Activated CD8-positive, alpha-beta memory T cell treated with anti-CD3 and anti-CD28 coated beads, Interleukin-2, amount 50 U/mL, for 4 hours (primary cell): ENCODE results near the gene FGD4.

Experiments used
- DNase-seq: peaks from one replicate; pipeline ENCODE4 v3.0.0-alpha.2; 2020

Gene FGD4

GRCh38 chr12:32574585-32574984 lies 175.2 kb downstream of the FGD4 start:
- no peak for DNase-seq

- no peak for DNase-seq
Measured at GRCh38 chr12:32577328-32577727, 178.0 kb downstream of the FGD4 start.

- no peak for DNase-seq
Measured at GRCh38 chr12:32583534-32583933, 184.2 kb downstream of the FGD4 start.

GRCh38 chr12:32585680-32586079 lies 186.3 kb downstream of the FGD4 start:
- no peak for DNase-seq

GRCh38 chr12:32586390-32586789 lies 187.0 kb downstream of the FGD4 start:
- DNase-seq: no peak

- no peak for DNase-seq
Measured at GRCh38 chr12:32587581-32588495, 188.5 kb downstream of the FGD4 start.

- DNase-seq: no peak
Measured at GRCh38 chr12:32588604-32589003, 189.2 kb downstream of the FGD4 start.

GRCh38 chr12:32589165-32589865 lies 190.0 kb downstream of the FGD4 start:
- no peak for DNase-seq

- DNase-seq: no peak
Measured at GRCh38 chr12:32595251-32595650, 195.9 kb downstream of the FGD4 start.

- no peak for DNase-seq
Measured at GRCh38 chr12:32596030-32596429, 196.7 kb downstream of the FGD4 start.

- DNase-seq: no peak
Measured at GRCh38 chr12:32598688-32599087, 199.3 kb downstream of the FGD4 start.

GRCh38 chr12:32600681-32601080 lies 201.3 kb downstream of the FGD4 start:
- DNase-seq: no peak

GRCh38 chr12:32603071-32603470 lies 203.7 kb downstream of the FGD4 start:
- no peak for DNase-seq

GRCh38 chr12:32603858-32604257 lies 204.5 kb downstream of the FGD4 start:
- DNase-seq: no peak

GRCh38 chr12:32604565-32604964 lies 205.2 kb downstream of the FGD4 start:
- no peak for DNase-seq

GRCh38 chr12:32605326-32606095 lies 206.2 kb downstream of the FGD4 start:
- DNase-seq: no peak

GRCh38 chr12:32606443-32606842 lies 207.1 kb downstream of the FGD4 start:
- DNase-seq: no peak

- no peak for DNase-seq
Measured at GRCh38 chr12:32609966-32610365, 210.6 kb downstream of the FGD4 start.

- no peak for DNase-seq
Measured at GRCh38 chr12:32611986-32612385, 212.6 kb downstream of the FGD4 start.

- no peak for DNase-seq
Measured at GRCh38 chr12:32612658-32613614, 213.6 kb downstream of the FGD4 start.

GRCh38 chr12:32615441-32615840 lies 216.1 kb downstream of the FGD4 start:
- DNase-seq: no peak

GRCh38 chr12:32617534-32617933 lies 218.2 kb downstream of the FGD4 start:
- no peak for DNase-seq
